Progenitor cell of endocrine pancreas (in vitro differentiated cells): ENCODE data around the gene CD4. TPM values are rescaled to one million over a fixed set of nuclear protein-coding genes. Genes with fewer than 3 reads are reported as not detected.

ENCODE experiments used
- DNase-seq: peaks from one replicate; pipeline ENCODE4 v3.0.0; 2021; ENCODE audit warnings: low spot score; ENCODE audit not compliant: unreplicated experiment
- H3K27ac Mint-ChIP-seq: 2 replicates; pipeline ENCODE4 v1.8.0; 2021; ENCODE audit warnings: mild to moderate bottlenecking, moderate library complexity, mixed read lengths
- H3K27me3 Mint-ChIP-seq: 2 replicates; pipeline ENCODE4 v1.8.0; 2021; ENCODE audit warnings: mixed read lengths
- H3K36me3 Mint-ChIP-seq: 2 replicates; pipeline ENCODE4 v1.8.0; 2022; ENCODE audit warnings: mixed read lengths; ENCODE audit not compliant: insufficient read depth
- H3K4me1 Mint-ChIP-seq: 2 replicates; pipeline ENCODE4 v1.8.0; 2021; ENCODE audit warnings: low read depth, mixed read lengths
- H3K4me3 Mint-ChIP-seq: 2 replicates; pipeline ENCODE4 v1.8.0; 2021; ENCODE audit warnings: low read depth, mild to moderate bottlenecking, moderate library complexity, mixed read lengths
- H3K9me3 Mint-ChIP-seq: 2 replicates; pipeline ENCODE4 v1.8.0; 2021; ENCODE audit warnings: low read depth, mixed read lengths
- total RNA-seq: library from RNA; stranded (reverse); gene quantifications from 2 replicates; pipeline ENCODE4 v1.2.1, GENCODE V29; 2021
- TF ChIP-seq, protein P1 (sequence below): fragments of 200-600 bp; sonication (generic); IDR thresholded peaks from one replicate; pipeline ENCODE4 v1.5.0; 2021; ENCODE audit warnings: antibody characterized with exemption, mild to moderate bottlenecking; ENCODE audit not compliant: unreplicated experiment

CD4 gene
- total RNA-seq, 1 donor from 2014 or later = 1.5 TPM

DNA sequence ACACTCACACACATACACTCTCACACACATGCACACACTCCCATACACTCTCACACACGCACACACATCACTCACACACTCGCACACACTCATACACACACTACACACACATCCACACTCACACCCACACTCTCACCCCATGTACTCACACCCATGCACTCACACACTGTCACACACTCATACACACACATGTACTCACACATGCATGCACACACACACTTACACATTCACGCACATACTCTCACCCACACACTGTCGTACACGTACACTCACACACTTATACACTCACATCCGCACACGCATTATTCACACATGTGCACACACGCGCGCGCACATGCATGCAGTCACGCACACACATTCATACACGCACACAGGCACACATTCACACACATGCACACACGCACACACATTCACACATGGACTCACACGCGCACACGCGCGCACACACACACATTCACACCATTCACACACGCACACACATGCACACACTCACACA, 28.4 kb downstream of the CD4 start:
- H3K27me3 Mint-ChIP-seq = peaks cover 56% of the 10 kb centered on the region
- TF ChIP-seq, protein P1, sequence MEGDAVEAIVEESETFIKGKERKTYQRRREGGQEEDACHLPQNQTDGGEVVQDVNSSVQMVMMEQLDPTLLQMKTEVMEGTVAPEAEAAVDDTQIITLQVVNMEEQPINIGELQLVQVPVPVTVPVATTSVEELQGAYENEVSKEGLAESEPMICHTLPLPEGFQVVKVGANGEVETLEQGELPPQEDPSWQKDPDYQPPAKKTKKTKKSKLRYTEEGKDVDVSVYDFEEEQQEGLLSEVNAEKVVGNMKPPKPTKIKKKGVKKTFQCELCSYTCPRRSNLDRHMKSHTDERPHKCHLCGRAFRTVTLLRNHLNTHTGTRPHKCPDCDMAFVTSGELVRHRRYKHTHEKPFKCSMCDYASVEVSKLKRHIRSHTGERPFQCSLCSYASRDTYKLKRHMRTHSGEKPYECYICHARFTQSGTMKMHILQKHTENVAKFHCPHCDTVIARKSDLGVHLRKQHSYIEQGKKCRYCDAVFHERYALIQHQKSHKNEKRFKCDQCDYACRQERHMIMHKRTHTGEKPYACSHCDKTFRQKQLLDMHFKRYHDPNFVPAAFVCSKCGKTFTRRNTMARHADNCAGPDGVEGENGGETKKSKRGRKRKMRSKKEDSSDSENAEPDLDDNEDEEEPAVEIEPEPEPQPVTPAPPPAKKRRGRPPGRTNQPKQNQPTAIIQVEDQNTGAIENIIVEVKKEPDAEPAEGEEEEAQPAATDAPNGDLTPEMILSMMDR = no peak
- no peaks in the 10 kb centered on the region for H3K36me3 Mint-ChIP-seq
- no peak for DNase-seq
- no peak overlapping the region for H3K27ac Mint-ChIP-seq
- H3K9me3 Mint-ChIP-seq = no peaks in the 10 kb centered on the region
- H3K4me3 Mint-ChIP-seq = no peak overlapping the region
- peaks cover 24% of the 10 kb centered on the region for H3K4me1 Mint-ChIP-seq

DNA sequence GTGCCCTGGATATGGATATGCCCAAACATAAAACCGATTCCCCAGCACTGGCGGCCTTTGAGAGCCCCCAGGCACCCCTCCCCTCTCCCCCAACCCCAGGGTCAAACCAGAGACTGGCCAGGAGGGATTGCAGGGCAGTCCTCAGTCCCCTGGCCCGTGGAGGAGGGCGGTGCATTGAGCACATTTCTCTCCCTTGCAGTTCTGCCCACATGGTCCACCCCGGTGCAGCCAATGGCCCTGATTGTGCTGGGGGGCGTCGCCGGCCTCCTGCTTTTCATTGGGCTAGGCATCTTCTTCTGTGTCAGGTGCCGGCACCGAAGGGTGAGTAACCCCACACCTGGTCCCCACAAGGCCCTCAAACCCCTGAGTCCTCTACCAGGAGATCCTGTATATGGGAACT, 28.9 kb downstream of the CD4 start:
- TF ChIP-seq, protein P1 = no peak
- peaks cover 24% of the 10 kb centered on the region for H3K4me1 Mint-ChIP-seq
- no peaks in the 10 kb centered on the region for H3K9me3 Mint-ChIP-seq
- no peak for DNase-seq
- H3K27ac Mint-ChIP-seq = no peak overlapping the region
- H3K27me3 Mint-ChIP-seq = peaks cover 61% of the 10 kb centered on the region
- H3K36me3 Mint-ChIP-seq = no peaks in the 10 kb centered on the region
- H3K4me3 Mint-ChIP-seq = peak overlapping the region; percentile 17

DNA sequence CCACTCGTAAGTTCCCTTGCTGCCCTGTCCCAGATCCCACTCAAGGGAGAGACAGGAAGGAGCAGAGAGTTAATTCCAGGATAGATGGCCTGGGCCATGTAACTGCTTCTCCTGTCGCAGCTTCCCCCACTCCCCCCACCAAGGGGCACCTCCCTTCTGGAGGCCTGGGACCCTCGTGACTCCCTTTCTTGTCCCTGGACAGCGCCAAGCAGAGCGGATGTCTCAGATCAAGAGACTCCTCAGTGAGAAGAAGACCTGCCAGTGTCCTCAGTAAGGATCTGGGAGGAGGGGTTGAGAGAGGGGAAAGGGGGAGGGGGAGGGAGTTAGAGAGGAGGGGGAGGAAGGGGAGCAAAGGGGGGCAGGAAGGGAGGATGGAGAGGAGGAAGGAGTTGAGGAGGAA, 29.3 kb downstream of the CD4 start:
- Mint-ChIP-seq H3K27ac (peak overlapping the region; percentile 26), H3K27me3 (peaks cover 61% of the 10 kb centered on the region), H3K36me3 (no peaks in the 10 kb centered on the region), H3K4me3 (peak overlapping the region; percentile 17), H3K9me3 (no peaks in the 10 kb centered on the region), H3K4me1 (peaks cover 24% of the 10 kb centered on the region)
- no peak for DNase-seq
- TF ChIP-seq, protein P1 = no peak

DNA sequence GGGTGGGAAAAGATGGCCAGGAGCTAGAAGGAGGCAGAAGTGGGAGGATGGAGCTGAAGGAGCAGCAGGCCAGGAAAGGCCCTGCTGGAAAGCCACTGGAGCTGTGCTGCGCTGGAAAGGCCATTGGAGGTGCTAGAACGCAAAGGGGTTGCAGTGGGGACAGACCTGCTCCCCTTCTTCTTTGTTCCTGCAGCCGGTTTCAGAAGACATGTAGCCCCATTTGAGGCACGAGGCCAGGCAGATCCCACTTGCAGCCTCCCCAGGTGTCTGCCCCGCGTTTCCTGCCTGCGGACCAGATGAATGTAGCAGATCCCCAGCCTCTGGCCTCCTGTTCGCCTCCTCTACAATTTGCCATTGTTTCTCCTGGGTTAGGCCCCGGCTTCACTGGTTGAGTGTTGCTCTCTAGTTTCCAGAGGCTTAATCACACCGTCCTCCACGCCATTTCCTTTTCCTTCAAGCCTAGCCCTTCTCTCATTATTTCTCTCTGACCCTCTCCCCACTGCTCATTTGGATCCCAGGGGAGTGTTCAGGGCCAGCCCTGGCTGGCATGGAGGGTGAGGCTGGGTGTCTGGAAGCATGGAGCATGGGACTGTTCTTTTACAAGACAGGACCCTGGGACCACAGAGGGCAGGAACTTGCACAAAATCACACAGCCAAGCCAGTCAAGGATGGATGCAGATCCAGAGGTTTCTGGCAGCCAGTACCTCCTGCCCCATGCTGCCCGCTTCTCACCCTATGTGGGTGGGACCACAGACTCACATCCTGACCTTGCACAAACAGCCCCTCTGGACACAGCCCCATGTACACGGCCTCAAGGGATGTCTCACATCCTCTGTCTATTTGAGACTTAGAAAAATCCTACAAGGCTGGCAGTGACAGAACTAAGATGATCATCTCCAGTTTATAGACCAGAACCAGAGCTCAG, 30.0 kb downstream of the CD4 start:
- Mint-ChIP-seq H3K4me3 (no peak overlapping the region), H3K27me3 (peaks cover 60% of the 10 kb centered on the region), H3K27ac (no peak overlapping the region), H3K9me3 (no peaks in the 10 kb centered on the region), H3K4me1 (peaks cover 24% of the 10 kb centered on the region), H3K36me3 (no peaks in the 10 kb centered on the region)
- no peak for DNase-seq
- TF ChIP-seq, protein P1 = no peak

DNA sequence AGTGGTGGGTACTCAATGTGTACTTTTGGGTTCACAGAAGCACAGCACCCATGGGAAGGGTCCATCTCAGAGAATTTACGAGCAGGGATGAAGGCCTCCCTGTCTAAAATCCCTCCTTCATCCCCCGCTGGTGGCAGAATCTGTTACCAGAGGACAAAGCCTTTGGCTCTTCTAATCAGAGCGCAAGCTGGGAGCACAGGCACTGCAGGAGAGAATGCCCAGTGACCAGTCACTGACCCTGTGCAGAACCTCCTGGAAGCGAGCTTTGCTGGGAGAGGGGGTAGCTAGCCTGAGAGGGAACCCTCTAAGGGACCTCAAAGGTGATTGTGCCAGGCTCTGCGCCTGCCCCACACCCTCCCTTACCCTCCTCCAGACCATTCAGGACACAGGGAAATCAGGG, 30.8 kb downstream of the CD4 start:
- peaks cover 60% of the 10 kb centered on the region for H3K27me3 Mint-ChIP-seq
- no peak for DNase-seq
- H3K27ac Mint-ChIP-seq = no peak overlapping the region
- H3K9me3 Mint-ChIP-seq = no peaks in the 10 kb centered on the region
- H3K4me1 Mint-ChIP-seq = peaks cover 24% of the 10 kb centered on the region
- TF ChIP-seq, protein P1 = no peak
- no peaks in the 10 kb centered on the region for H3K36me3 Mint-ChIP-seq
- H3K4me3 Mint-ChIP-seq = no peak overlapping the region
